HG03469 (cell line): ENCODE results near the gene RESF1.
"Not testable (repeated sequence)": the region's sequence is repeated elsewhere in the genome, so short reads cannot be mapped to it uniquely, and the experiment has no call there.

Experiments used
- ATAC-seq: cut with Tn5 transposase; IDR thresholded peaks from one replicate; pipeline ENCODE4 v1.9.1; 2021; ENCODE audit warnings: mild to moderate bottlenecking, moderate library complexity, moderate number of reproducible peaks; ENCODE audit not compliant: unreplicated experiment

The RESF1 gene

GRCh38 chr12:31959161-31959700 is at the start of gene RESF1:
RESF1 (plus strand) TSS chr12:31959415; CDS start chr12:31980956, 21,541 bp downstream.
- ATAC-seq: peak; percentile 75

- ATAC-seq: no peak
Measured at GRCh38 chr12:31914927-31915326, 44.3 kb upstream of the RESF1 start.

- no peak for ATAC-seq
Measured at GRCh38 chr12:31915446-31915845, 43.8 kb upstream of the RESF1 start.

GRCh38 chr12:31922341-31923062 is 36.7 kb upstream of the RESF1 start:
- ATAC-seq: no peak

- ATAC-seq: no peak
Measured at GRCh38 chr12:31923063-31923412, 36.2 kb upstream of the RESF1 start.

GRCh38 chr12:31928246-31929026 is 30.8 kb upstream of the RESF1 start:
- ATAC-seq: no peak

GRCh38 chr12:31929027-31929526 is 30.1 kb upstream of the RESF1 start:
- ATAC-seq: no peak

GRCh38 chr12:31931796-31932715 is 27.2 kb upstream of the RESF1 start:
- no peak for ATAC-seq

- ATAC-seq: no peak
Measured at GRCh38 chr12:31944299-31944698, 14.9 kb upstream of the RESF1 start.

GRCh38 chr12:31947971-31948370 is 11.2 kb upstream of the RESF1 start:
- ATAC-seq: no peak

GRCh38 chr12:31948697-31949359 is 10.4 kb upstream of the RESF1 start:
- not testable (repeated sequence) for ATAC-seq

- ATAC-seq: no peak
Measured at GRCh38 chr12:31950088-31950487, 9.1 kb upstream of the RESF1 start.

- ATAC-seq: no peak
Measured at GRCh38 chr12:31950492-31950891, 8.7 kb upstream of the RESF1 start.

GRCh38 chr12:31951008-31951407 is 8.2 kb upstream of the RESF1 start:
- ATAC-seq: no peak

GRCh38 chr12:31951939-31952338 is 7.3 kb upstream of the RESF1 start:
- no peak for ATAC-seq

- no peak for ATAC-seq
Measured at GRCh38 chr12:31952418-31952817, 6.8 kb upstream of the RESF1 start.

GRCh38 chr12:31954925-31955858 is 4.0 kb upstream of the RESF1 start:
- no peak for ATAC-seq

GRCh38 chr12:31958569-31959160 is 550 bp upstream of the RESF1 start:
- ATAC-seq: no peak
